ENCODE results near the gene TMED6. TPM values are rescaled to one million over a fixed set of nuclear protein-coding genes. Genes with fewer than 3 reads are reported as not detected.
A peak's percentile ranks its signal among the peaks of the same experiment; 100 is the strongest.

TMED6 gene
- total and polyA plus RNA-seq, 2 of the 8 experiments (the other 6 are each of a cell fraction or from before 2014, with no cell fraction given) = not detected

DNA sequence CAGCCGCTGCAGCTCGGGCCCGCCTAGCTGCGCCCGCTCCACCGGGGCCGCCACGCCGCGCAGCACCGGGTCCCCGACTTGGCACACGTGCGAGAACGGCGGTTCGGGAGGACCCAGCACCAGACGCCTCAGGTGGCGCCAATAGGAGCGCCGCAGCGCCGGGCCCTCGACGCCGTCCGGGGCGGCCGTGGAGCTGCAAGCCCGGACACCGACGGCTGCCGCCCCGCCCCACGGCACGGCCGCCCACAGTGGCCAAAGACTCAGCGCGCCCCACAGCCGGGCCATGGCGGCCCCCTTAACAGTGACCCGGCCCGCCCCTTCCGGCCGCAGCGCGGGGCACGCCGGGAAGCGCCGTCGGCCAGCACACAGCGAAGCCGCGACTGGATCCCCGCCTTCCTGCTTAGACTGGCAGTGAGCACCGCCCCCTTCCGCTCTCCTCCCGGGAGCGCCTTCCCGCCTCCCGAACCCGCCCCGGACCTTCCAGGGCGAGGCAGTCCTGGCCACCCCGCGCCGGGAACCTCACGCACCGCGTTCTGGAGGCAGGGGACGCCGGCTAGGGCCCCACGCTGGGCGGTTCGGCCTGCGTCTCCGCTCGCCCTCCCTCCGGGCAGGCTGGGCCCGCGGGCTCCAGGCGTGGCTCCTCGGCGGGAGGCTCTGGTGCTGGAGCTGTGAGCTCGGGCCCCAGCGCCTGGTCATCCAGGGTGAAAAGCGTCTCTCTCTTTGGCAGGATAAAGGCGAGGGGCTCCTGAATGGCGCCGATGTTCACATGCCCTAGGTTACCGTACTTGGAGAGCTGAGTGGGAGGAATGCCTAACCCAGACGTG lies 21.1 kb downstream of the TMED6 start, which contains the start of gene PDF (continued):
- TF ChIP-seq CHD7 (IDR thresholded peaks at IDR 0.05; ENCODE audit: insufficient replicate concordance, low read length) = no peak
- TF ChIP-seq RFX5 (IDR thresholded peaks at IDR 0.05; ENCODE audit: borderline replicate concordance, low read depth, low read length) = no peak
- no peak for TF ChIP-seq CBX8 (IDR thresholded peaks at IDR 0.05; ENCODE audit: borderline replicate concordance, low read depth, low read length)
- TF ChIP-seq CTBP2 (IDR thresholded peaks at IDR 0.05; ENCODE audit: borderline replicate concordance, insufficient read depth, insufficient read length, low read length) = no peak
- TF ChIP-seq NRF1 (IDR thresholded peaks at IDR 0.05; ENCODE audit: low read depth, low read length) = no peak
- no peak for TF ChIP-seq FOSL1 (IDR thresholded peaks at IDR 0.05; ENCODE audit: insufficient read depth, low read depth, low read length)
- TF ChIP-seq SUZ12 (IDR thresholded peaks at IDR 0.05; ENCODE audit: low read length) = no peak
- peak; percentile 51 for TF ChIP-seq MAX (IDR thresholded peaks at IDR 0.05)
- peak; percentile 87 for TF ChIP-seq POLR2AphosphoS5 (IDR thresholded peaks at IDR 0.05; ENCODE audit: low read depth, low read length)
- TF ChIP-seq JUND (IDR thresholded peaks at IDR 0.05; ENCODE audit: low read length) = no peak
